Measurements from ENCODE around the gene CENPB.
"Not testable (repeated sequence)": the region's sequence is repeated elsewhere in the genome, so short reads cannot be mapped to it uniquely, and the experiment has no call there.

Gene CENPB

DNA sequence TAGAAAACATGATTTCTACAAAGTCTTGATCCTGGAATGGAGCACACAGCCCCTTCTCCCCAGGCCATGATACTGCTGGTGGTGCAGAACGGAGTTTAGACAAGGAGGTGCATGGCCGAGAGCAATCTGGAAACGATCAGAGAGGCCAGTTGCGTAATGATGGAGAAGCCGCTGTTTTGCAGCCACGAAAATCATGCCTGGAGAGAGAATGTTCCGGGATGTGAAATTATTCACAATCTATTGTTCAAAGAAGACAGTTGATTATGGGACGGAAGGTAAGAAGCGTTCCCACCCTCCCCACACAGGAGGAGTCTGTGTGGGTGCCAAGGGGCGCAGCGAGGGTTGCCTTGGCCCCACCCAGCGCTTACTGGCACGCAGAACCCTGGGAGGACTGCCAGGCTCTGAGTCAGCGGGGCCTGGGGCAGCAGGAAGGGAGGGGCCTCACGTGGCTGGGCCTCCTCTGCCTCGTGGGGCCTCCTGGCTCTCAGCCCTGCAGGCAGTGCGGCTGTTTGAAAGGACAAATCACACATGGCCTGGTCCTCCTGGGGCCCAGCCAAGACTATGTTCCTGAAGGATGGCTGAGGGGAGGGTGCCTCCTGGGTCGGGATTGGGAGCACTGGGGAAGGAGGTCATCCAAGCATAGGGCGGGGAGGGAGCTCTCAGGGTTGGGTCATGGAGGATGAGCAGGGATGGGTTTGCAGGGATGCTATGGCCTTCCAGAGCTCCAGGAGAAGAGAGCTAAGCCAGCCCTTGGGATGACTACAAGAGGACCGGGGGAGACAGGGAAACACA is 25.1 kb upstream of the CENPB start:
- peak; percentile 86 to 90 for DNase-seq (ENCODE audit: low read depth in 1 of 2, low spot score in 1 of 2)

DNA sequence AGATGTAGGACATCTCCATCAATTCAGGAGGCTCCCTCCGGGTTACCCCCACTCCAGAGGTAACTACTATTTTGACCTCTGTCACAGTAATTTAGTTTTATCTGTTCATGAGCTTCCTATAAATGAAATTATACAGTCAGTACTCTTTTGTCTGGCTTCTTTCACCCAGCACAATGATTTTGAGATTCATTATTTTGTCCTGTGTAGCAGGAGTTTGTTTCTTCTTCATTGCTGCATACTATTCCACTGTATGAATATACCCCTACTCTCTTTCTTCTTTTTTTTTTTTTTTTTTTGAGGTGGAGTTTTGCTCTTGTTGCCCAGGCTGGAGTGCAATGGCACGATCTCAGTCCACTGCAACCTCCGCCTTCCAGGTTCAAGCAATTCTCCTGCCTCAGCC is 22.0 kb upstream of the CENPB start:
- no peak for DNase-seq (ENCODE audit: low read depth in 1 of 2, low spot score in 1 of 2)

DNA sequence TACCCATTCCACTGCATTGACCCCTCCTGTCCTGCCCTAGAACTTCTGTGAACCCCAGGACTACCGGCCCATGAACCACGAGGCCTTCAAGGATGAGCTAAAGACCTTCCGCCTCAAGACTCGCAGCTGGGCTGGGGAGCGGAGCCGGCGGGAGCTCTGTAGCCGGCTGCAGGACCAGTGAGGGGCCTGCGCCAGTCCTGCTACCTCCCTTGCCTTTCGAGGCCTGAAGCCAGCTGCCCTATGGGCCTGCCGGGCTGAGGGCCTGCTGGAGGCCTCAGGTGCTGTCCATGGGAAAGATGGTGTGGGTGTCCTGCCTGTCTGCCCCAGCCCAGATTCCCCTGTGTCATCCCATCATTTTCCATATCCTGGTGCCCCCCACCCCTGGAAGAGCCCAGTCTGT is 18.2 kb upstream of the CENPB start:
- no peak for DNase-seq (ENCODE audit: low read depth in 1 of 2, low spot score in 1 of 2)

DNA sequence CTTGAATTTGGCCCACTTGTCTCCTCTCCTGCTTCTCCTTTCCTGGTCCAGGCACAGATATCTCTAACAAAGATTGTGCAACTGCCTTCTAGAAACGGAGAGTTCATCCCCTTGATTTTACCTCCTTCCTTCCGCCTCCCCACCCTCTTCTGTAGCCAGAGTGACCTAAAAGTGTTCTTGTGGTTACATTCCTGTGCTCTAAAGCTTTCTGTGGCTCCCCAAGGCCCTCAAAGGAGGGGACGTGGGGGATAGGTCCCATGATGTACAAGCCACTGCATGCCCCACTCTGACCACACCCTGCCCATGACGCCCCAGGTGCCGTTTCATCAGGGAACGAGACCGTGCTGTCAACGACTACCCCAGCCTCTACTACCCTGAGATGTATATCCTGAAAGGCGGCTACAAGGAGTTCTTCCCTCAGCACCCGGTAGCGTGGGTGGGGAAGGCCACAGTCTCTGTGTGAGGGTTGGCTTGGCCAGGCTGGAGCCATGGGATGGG is 17.8 kb upstream of the CENPB start:
- no peak for DNase-seq (ENCODE audit: low read depth in 1 of 2, low spot score in 1 of 2)

GRCh38 chr20:3803854-3804253 is 17.3 kb upstream of the CENPB start:
- DNase-seq (ENCODE audit: low read depth in 1 of 2, low spot score in 1 of 2): no peak

DNA sequence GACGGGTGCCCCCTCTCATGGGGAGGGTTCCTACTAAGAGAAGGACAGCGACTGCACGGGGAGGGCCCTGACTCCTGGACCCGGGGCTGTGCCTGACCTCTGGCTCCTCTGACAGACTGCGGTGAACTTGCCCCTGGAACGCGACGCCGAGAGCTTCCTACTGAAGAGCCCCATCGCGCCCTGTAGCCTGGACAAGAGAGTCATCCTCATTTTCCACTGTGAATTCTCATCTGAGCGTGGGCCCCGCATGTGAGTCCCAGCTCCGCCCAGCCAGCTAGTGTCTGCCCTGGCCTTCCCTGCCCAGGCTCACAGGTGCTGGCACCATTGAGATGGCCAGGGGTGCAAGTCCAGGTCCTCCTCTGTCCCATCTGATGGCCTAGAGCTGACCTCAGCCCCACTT is 16.7 kb upstream of the CENPB start:
- DNase-seq (ENCODE audit: low read depth in 1 of 2, low spot score in 1 of 2): no peak

DNA sequence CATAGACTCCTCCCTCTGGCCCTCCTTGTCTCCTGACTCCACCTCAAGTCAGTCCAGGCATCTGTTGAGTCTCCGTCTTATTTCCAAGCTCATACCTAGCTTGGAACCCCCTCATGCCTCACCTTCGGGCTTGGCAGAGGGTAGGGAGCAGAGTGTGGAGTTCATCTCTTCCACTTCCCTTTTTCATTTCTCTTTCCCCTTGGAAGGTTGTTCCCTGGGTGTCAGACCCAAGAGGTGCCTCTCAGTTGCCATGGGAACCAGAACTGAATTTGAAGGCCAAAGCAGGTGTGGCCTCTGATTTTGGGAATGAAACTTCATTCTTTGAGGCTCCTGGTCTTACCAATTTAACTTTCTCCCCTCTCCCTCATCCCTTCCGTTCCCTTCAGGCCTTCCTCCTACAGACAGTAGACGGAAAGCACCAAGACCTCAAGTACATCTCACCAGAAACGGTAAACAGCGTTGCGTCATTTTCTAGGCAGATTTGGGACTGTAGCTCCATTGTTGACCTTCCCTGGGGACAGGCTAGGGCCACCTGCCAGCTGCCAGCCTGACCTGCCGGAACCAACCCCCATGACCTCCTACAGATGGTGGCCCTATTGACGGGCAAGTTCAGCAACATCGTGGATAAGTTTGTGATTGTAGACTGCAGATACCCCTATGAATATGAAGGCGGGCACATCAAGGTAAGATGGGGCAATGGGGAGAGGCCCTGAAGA is 16.1 kb upstream of the CENPB start:
- no peak for DNase-seq (ENCODE audit: low read depth in 1 of 2, low spot score in 1 of 2)

GRCh38 chr20:3801846-3802245 is 15.3 kb upstream of the CENPB start:
- no peak for DNase-seq (ENCODE audit: low read depth in 1 of 2, low spot score in 1 of 2)

GRCh38 chr20:3801299-3801698 is 14.8 kb upstream of the CENPB start:
- no peak for DNase-seq (ENCODE audit: low read depth in 1 of 2, low spot score in 1 of 2)

DNA sequence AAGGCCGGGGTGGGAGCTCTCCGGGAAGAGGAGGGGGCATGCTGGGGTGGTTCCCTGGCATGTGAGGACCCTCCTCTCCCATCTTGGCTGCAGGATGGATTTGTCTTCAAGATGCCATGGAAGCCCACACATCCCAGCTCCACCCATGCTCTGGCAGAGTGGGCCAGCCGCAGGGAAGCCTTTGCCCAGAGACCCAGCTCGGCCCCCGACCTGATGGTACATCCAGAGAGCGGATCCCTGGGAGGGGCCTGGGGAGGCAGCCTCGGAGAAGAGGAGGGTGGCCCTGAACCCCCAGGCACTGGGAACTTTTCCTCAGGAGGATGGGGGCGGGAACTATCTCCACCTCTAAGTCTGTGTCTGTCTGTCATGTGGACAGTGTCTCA is 14.3 kb upstream of the CENPB start:
- DNase-seq (ENCODE audit: low read depth in 1 of 2, low spot score in 1 of 2): no peak

DNA sequence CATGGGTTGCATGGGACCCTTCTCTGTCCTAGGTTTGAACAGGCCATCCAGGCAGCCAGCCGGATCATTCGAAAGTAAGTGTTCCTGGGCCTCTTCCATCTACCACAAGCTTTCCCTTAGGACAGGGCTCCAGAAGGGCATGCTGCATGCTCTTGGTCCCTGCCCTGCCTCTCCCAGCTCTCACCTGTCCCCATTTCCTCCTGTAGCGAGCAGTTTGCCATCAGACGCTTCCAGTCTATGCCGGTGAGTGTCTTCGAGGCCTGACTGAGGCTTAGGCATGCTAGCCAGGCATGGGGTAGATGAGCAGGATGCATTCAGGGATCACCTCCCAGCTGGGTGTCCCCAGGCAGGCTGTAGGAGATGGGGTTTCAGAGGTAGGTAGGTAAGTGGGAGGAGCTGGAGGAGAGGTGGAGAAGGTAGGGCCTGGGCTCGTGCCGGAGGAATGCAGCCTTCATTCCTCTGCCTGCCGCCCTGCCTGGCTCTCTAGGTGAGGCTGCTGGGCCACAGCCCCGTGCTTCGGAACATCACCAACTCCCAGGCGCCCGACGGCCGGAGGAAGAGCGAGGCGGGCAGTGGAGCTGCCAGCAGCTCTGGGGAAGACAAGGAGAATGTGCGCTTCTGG is 13.8 kb upstream of the CENPB start:
- no peak for DNase-seq (ENCODE audit: low read depth in 1 of 2, low spot score in 1 of 2)

- no peak for DNase-seq (ENCODE audit: low read depth in 1 of 2, low spot score in 1 of 2)
Observed at GRCh38 chr20:3798908-3799248, 12.3 kb upstream of the CENPB start.

GRCh38 chr20:3798373-3798768 is 11.8 kb upstream of the CENPB start:
- no peak for DNase-seq (ENCODE audit: low read depth in 1 of 2, low spot score in 1 of 2)

- DNase-seq (ENCODE audit: low read depth in 1 of 2, low spot score in 1 of 2): no peak
Observed at GRCh38 chr20:3797592-3798372, 11.2 kb upstream of the CENPB start.

DNA sequence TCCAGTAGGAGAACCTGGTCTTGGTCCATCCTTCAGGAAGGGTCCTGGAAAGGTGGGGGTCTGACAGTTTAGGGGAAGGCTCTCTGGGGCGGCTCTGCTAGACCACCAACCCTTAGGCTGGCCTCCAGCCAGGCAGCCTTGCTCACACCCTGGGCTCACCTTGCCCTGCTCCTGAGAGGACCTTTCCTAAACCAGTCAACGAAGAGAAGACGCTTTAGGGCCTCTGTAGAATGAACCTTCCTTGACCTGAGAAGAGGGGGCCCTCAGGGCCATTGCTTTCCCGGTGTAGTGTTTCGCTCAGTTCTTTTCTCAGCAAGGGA is 10.6 kb upstream of the CENPB start:
- DNase-seq (ENCODE audit: low read depth in 1 of 2, low spot score in 1 of 2): no peak

DNA sequence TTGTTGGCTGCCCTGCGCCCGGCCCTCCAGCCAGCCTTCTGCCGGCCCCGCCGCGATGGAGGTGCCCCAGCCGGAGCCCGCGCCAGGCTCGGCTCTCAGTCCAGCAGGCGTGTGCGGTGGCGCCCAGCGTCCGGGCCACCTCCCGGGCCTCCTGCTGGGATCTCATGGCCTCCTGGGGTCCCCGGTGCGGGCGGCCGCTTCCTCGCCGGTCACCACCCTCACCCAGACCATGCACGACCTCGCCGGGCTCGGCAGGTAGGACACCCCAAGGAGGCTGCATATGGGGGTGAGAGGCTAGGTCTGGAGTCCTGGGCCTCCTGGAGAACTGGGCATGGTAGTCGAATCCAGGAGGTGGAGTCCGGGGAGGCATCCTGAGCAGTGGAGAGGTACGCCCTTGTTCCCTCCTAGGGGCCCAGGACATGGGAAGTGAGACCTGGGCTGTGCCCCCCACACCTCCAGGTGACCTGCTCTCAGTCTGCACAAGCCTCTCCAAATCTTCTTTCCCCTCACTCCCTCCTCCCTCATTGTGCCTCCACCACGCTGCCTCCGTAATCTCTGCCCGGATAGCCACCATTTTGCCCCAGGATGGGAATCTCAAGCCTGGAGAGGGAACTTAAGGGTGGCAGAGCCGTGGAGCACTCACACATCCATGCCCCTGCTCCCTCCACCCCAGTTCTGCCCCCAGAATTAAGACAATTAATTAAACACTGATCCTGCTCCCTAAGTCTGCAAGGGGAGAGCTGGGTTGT is 10.1 kb upstream of the CENPB start:
- no peak for DNase-seq (ENCODE audit: low read depth in 1 of 2, low spot score in 1 of 2)

GRCh38 chr20:3795511-3796468 is 9.2 kb upstream of the CENPB start, which contains the start of gene CDC25B:
Gene CDC25B, plus strand, starts transcription at chr20:3796310. Its CDS starts 222 bp downstream, at chr20:3796532.
- peak; percentile 75 to 86 for DNase-seq (ENCODE audit: low read depth in 1 of 2, low spot score in 1 of 2)

GRCh38 chr20:3794701-3795420 is 8.3 kb upstream of the CENPB start:
- no peak for DNase-seq (ENCODE audit: low read depth in 1 of 2, low spot score in 1 of 2)

DNA sequence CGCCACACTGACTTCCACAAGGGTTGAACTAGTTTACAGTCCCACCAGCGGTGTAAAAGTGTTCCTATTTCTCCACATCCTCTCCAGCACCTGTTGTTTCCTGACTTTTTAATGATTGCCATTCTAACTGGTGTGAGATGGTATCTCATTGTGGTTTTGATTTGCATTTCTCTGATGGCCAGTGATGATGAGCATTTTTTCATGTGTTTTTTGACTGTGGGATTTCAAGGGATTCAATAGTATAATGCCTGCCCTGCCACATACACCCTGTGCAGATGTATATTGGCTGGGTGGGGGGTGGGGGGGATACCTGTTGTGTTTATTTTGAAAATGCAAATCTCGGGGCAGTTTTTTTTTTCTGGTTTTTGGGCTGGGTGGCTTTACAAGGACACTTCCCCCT is 7.6 kb upstream of the CENPB start:
- DNase-seq (ENCODE audit: low read depth in 1 of 2, low spot score in 1 of 2): not testable (repeated sequence)
